Kidney (tissue), 11 donors: ENCODE measurements around the gene USP17L20. TPM values are rescaled to one million over a fixed set of nuclear protein-coding genes. Genes with fewer than 3 reads are reported as not detected.
"Not testable (repeated sequence)": the region's sequence is repeated elsewhere in the genome, so short reads cannot be mapped to it uniquely, and the experiment has no call there.

Experiments
- DNase-seq, 5 donors: peaks; one replicate each; pipeline ENCODE4 v3.0.0-alpha.2; 2013 to 2020
- FAIRE-seq: peaks from 2 replicates; lab custom pipeline; 2012; peaks lifted over from hg19 to GRCh38; lab: Jason Lieb, UNC
- H3K27ac ChIP-seq, 2 donors: one replicate each; pipeline ENCODE4 v1.7.0; 2013; ENCODE audit warnings: low read depth in 2 of 2, low read length in 2 of 2, inconsistent platforms in 1 of 2
- H3K27me3 ChIP-seq: one replicate; pipeline ENCODE4 v1.7.1; 2013; ENCODE audit warnings: low read length, inconsistent platforms; ENCODE audit not compliant: control insufficient read depth, insufficient read depth
- H3K36me3 ChIP-seq, 3 donors: one replicate each; pipeline versions ENCODE4 v1.7.0 to v1.7.1; 2013; ENCODE audit warnings: low read length in 3 of 3, control low read depth in 1 of 3, inconsistent platforms in 1 of 3; ENCODE audit not compliant: insufficient read depth in 3 of 3, control insufficient read depth in 2 of 3
- H3K4me1 ChIP-seq, 3 donors: one replicate each; pipeline versions ENCODE4 v1.7.0 to v1.7.1; 2013; ENCODE audit warnings: low read length in 3 of 3, inconsistent platforms in 1 of 3, low read depth in 1 of 3; ENCODE audit not compliant: control insufficient read depth in 2 of 3, insufficient read depth in 2 of 3
- H3K4me3 ChIP-seq, 3 donors: one replicate each; pipeline versions ENCODE4 v1.7.0 to v1.8.1; 2013; ENCODE audit warnings: low read length in 3 of 3, control low read depth in 1 of 3, inconsistent platforms in 1 of 3
- H3K9ac ChIP-seq, 3 donors: one replicate each; pipeline versions ENCODE4 v1.7.0 to v1.7.1; 2013; ENCODE audit warnings: low read length in 3 of 3, control low read depth in 1 of 3, inconsistent platforms in 1 of 3
- H3K9me3 ChIP-seq, 3 donors: one replicate each; pipeline versions ENCODE4 v1.7.0 to v1.7.1; 2013; ENCODE audit warnings: low read length in 3 of 3, control low read depth in 1 of 3, inconsistent platforms in 1 of 3; ENCODE audit not compliant: control insufficient read depth in 2 of 3, insufficient read depth in 1 of 3
- intact Hi-C: fragments of 100-400 bp; cut with DNase I; formaldehyde crosslinking; loops from one replicate; pipeline ENCODE4 v1.11.1; 2022
- polyA plus RNA-seq: library from polyadenylated mRNA; stranded (reverse); fragments of 350-450 nt; fragmentation: Illumina TruSeq; extraction: RNeasy Lipid Tissue Mini Kit (QIAGEN cat#74804); gene quantifications from one replicate; pipeline ENCODE4 v1.2.3, GENCODE V29; 2014; ENCODE audit warnings: low read depth, low replicate concordance; ENCODE audit not compliant: insufficient read depth
- total RNA-seq: library from RNA; stranded (reverse); fragmentation: NEBNext Ultra II Directional; extraction: Animal tissue kit (Norgen Biotek cat#: 25700); gene quantifications from one replicate; pipeline ENCODE4 v1.2.1, GENCODE V29; 2021
- donor health status: control.
- donor health status: control.
- donor health status: DM: yes; HTN: yes; CAD: no.
- donor health status: Normal renal cell carcinoma (clear cell type).

Gene USP17L20
- total and polyA plus RNA-seq, 2 donors from 2014 or later, result not detected

DNA sequence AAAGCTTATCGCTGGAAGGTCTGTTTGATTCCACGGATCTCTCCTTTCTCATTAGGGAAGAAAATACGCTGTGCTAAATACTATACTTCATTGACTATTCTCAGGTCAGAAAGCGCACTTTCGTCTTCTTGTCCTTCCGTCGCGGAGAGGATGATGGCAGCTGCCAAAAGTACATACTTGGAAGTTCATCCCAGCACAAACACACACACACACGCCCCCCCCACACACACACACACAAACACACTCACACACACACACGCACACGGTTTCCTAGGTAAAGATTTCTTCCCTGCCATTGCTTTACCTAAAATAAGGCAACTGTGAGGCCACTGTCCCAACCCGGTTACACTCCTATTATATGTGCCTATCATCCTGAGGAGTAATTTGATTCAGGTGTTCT, 19.5 kb upstream of the USP17L20 start:
- H3K36me3 ChIP-seq, intact Hi-C loops, H3K27ac ChIP-seq, FAIRE-seq, H3K9me3 ChIP-seq, H3K9ac ChIP-seq, H3K4me1 ChIP-seq, H3K27me3 ChIP-seq, H3K4me3 ChIP-seq: not testable (repeated sequence)
- DNase-seq, result peak in 1 of 5 donors; percentile 10

DNA sequence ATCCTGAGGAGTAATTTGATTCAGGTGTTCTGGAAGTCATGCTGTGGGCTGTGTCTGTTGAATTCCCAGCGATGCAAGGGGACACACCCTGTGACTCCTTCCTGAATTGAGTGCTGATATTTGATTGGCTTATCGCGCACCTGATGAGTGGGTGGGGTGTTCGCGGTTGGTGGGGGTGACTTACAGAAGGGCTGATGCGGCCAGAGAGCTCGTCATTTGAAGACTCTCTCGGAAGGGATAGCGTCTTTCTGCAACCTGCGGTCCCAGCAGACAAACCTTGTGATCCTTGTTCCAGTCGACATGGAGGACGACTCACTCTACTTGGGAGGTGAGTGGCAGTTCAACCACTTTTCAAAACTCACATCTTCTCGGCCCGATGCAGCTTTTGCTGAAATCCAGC, 14.3 kb upstream of the USP17L20 start, which contains the start of gene USP17L17:
TSS of gene USP17L17 (plus strand) at position 301 of the 400 bp plus-strand sequence. CDS start at position 301, 0 bp downstream.
- DNase-seq, H3K27ac ChIP-seq, H3K4me1 ChIP-seq, H3K4me3 ChIP-seq, H3K36me3 ChIP-seq, H3K9ac ChIP-seq, H3K9me3 ChIP-seq, intact Hi-C loops, FAIRE-seq, H3K27me3 ChIP-seq: not testable (repeated sequence)

DNA sequence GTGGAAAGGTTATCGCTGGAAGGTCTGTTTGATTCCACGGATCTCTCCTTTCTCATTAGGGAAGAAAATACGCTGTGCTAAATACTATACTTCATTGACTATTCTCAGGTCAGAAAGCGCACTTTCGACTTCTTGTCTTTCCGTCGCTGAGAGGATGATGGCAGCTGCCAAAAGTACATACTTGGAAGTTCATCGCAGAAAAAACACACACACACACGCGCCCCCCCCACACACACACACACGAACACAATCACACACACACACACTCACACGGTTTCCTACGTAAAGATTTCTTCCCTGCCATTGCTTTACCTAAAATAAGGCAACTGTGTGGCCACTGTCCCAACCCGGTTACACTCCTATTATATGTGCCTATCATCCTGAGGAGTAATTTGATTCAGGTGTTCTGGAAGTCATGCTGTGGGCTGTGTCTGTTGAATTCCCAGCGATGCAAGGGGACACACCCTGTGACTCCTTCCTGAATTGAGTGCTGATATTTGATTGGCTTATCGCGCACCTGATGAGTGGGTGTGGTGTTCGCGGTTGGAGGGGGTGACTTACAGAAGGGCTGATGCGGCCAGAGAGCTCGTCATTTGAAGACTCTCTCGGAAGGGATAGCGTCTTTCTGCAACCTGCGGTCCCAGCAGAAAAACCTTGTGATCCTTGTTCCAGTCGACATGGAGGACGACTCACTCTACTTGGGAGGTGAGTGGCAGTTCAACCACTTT, 9.8 kb upstream of the USP17L20 start, which contains the start of gene USP17L18:
TSS of gene USP17L18 (plus strand) at position 678 of the 728 bp plus-strand sequence. CDS start at position 678, 0 bp downstream.
- FAIRE-seq, intact Hi-C loops: not testable (repeated sequence)
- DNase-seq, result peak in 3 of 5 donors; percentile 5 to 38 (median 15)

DNA sequence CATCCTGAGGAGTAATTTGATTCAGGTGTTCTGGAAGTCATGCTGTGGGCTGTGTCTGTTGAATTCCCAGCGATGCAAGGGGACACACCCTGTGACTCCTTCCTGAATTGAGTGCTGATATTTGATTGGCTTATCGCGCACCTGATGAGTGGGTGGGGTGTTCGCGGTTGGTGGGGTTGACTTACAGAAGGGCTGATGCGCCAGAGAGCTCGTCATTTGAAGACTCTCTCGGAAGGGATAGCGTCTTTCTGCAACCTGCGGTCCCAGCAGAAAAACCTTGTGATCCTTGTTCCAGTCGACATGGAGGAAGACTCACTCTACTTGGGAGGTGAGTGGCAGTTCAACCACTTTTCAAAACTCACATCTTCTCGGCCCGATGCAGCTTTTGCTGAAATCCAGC, 4.8 kb upstream of the USP17L20 start, which contains the start of gene USP17L19:
TSS of gene USP17L19 (plus strand) at position 301 of the 400 bp plus-strand sequence. CDS start at position 301, 0 bp downstream.
- FAIRE-seq, result not testable (repeated sequence)

More for the DNA sequence above, 9.8 kb upstream of the USP17L20 start, which contains the start of gene USP17L18:
- H3K9me3 ChIP-seq, H3K27me3 ChIP-seq, H3K4me3 ChIP-seq, H3K27ac ChIP-seq, H3K4me1 ChIP-seq, H3K36me3 ChIP-seq, H3K9ac ChIP-seq: not testable (repeated sequence)

DNA sequence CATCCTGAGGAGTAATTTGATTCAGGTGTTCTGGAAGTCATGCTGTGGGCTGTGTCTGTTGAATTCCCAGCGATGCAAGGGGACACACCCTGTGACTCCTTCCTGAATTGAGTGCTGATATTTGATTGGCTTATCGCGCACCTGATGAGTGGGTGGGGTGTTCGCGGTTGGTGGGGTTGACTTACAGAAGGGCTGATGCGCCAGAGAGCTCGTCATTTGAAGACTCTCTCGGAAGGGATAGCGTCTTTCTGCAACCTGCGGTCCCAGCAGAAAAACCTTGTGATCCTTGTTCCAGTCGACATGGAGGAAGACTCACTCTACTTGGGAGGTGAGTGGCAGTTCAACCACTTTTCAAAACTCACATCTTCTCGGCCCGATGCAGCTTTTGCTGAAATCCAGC, 4.6 kb downstream of the USP17L20 start, which contains the start of gene USP17L21:
TSS of gene USP17L21 (plus strand) at position 301 of the 400 bp plus-strand sequence. CDS start at position 301, 0 bp downstream.
- DNase-seq, result not testable (repeated sequence)

More for the DNA sequence above, 4.8 kb upstream of the USP17L20 start, which contains the start of gene USP17L19:
- H3K36me3 ChIP-seq, intact Hi-C loops, H3K4me1 ChIP-seq, H3K4me3 ChIP-seq, DNase-seq, H3K9me3 ChIP-seq, H3K27me3 ChIP-seq, H3K9ac ChIP-seq, H3K27ac ChIP-seq: not testable (repeated sequence)

DNA sequence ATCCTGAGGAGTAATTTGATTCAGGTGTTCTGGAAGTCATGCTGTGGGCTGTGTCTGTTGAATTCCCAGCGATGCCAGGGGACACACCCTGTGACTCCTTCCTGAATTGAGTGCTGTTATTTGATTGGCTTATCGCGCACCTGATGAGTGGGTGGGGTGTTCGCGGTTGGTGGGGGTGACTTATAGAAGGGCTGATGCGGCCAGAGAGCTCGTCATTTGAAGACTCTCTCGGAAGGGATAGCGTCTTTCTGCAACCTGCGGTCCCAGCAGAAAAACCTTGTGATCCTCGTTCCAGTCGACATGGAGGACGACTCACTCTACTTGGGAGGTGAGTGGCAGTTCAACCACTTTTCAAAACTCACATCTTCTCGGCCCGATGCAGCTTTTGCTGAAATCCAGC, 9.4 kb downstream of the USP17L20 start, which contains the start of gene USP17L22:
TSS of gene USP17L22 (plus strand) at position 301 of the 400 bp plus-strand sequence. CDS start at position 301, 0 bp downstream.
- FAIRE-seq, DNase-seq, H3K36me3 ChIP-seq, H3K9me3 ChIP-seq, intact Hi-C loops, H3K9ac ChIP-seq, H3K4me3 ChIP-seq, H3K27ac ChIP-seq, H3K27me3 ChIP-seq, H3K4me1 ChIP-seq: not testable (repeated sequence)

More for the DNA sequence above, 4.6 kb downstream of the USP17L20 start, which contains the start of gene USP17L21:
- H3K9me3 ChIP-seq, H3K4me3 ChIP-seq, H3K27me3 ChIP-seq, FAIRE-seq, intact Hi-C loops, H3K36me3 ChIP-seq, H3K27ac ChIP-seq, H3K9ac ChIP-seq, H3K4me1 ChIP-seq: not testable (repeated sequence)

DNA sequence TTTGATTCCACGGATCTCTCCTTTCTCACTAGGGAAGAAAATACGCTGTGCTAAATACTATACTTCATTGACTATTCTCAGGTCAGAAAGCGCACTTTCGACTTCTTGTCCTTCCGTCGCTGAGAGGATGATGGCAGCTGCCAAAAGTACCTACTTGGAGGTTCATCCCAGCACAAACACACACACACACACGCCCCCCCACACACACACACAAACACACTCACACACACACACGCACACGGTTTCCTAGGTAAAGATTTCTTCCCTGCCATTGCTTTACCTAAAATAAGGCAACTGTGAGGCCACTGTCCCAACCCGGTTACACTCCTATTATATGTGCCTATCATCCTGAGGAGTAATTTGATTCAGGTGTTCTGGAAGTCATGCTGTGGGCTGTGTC, 13.8 kb downstream of the USP17L20 start:
- H3K36me3 ChIP-seq, H3K27me3 ChIP-seq, H3K27ac ChIP-seq, H3K9me3 ChIP-seq, FAIRE-seq, H3K9ac ChIP-seq, intact Hi-C loops, H3K4me3 ChIP-seq, H3K4me1 ChIP-seq: not testable (repeated sequence)
- DNase-seq, result peak in 1 of 5 donors; percentile 85
